HG02840 (cell line): ENCODE results near the gene SPTAN1.
"Not testable (repeated sequence)": the region's sequence is repeated elsewhere in the genome, so short reads cannot be mapped to it uniquely, and the experiment has no call there.

ENCODE experiments used
- ATAC-seq: cut with Tn5 transposase; IDR thresholded peaks from one replicate; pipeline ENCODE4 v1.9.1; 2021; ENCODE audit warnings: mild to moderate bottlenecking, moderate library complexity, moderate number of reproducible peaks; ENCODE audit not compliant: unreplicated experiment, low FRiP score

Gene SPTAN1

DNA sequence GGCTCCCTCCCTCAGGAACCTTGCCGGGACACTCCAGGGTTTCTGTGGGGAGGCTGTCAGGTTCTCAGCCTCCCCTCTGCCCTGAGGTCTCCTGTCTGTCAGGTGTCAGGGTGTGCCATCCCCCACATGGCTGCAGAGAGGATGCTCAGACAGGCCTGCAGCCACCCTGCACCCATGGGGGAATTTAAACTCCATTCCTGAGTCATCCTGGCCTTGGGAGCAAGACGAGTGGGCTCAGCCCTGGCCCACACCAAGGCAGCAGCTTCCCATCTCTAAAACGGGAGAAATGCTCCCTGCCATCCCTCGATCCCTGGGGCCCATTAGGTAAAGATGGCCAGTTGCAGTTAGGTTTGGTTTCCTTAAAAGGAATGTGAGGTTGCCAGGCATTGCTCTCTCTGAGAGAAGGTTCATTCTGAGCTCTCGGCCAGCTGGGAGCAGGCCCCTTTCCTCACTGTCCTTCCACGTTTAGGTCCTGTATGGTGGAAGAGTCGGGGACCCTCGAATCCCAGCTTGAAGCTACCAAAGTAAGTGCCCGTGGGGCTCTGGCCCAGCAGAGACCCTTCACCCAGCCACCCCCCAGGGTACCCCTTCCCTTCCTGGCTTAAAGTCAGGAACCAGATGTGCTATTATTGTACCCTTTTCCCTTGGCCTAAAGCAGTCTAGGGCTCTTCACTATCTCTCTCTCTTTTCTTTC, 77.6 kb downstream of the SPTAN1 start:
- ATAC-seq: no peak

DNA sequence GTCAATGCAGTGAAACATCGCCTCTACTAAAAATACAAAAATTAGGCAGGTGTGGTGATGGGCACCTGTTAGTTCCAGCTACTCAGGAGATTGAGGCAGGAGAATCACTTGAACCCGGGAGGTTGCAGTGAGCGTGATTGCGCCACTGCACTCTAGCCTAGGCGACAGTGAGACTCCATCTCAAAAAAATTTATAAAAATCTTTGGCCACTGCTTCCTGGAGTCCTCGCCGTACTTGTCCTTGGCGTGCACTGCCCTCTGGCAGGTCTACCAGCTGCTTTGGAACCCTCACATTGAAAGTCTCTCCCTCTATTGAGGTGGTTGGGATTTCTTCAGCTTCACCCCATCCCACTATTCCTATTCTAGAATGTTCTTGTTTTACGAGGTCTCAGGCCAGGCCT, 79.2 kb downstream of the SPTAN1 start:
- no peak for ATAC-seq

DNA sequence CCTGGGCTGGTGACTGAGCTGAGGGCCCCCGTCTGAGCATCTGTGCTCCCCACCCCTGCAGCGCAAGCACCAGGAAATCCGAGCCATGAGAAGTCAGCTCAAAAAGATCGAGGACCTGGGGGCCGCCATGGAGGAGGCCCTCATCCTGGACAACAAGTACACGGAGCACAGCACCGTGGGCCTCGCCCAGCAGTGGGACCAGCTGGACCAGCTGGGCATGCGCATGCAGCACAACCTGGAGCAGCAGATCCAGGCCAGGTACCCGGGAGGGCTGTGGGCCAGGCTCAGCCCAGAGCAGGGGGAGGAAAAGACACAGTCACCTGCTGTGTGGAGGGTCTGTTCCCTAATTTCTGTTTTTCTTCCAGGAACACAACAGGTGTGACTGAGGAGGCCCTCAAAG, 79.7 kb downstream of the SPTAN1 start:
- ATAC-seq: no peak

DNA sequence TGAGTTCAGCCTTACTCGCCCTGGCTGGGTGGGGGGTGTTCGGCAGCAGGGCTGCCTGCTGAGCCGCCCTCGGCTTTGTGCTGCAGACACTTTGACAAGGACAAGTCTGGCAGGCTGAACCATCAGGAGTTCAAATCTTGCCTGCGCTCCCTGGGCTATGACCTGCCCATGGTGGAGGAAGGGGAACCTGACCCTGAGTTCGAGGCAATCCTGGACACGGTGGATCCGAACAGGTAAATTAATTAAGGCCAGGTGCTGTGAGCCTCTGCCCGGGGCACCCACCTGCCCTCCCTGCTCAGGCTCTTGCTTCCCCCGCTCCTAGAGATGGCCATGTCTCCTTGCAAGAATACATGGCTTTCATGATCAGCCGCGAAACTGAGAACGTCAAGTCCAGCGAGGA, 80.1 kb downstream of the SPTAN1 start:
- no peak for ATAC-seq

DNA sequence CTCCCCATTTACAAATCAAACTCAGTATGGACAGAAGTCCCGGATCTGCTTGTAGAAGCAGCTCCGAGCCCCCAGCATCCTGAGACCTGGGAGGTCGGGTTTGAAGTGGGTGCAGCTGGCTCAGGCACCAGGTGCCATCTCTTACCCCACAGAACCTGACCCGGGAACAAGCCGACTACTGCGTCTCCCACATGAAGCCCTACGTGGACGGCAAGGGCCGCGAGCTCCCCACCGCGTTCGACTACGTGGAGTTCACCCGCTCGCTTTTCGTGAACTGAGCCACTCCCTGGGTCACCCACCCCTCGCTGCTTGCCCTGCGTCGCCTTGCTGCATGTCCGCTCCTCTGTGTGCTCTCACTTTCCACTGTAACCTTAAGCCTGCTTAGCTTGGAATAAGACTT, 80.7 kb downstream of the SPTAN1 start:
- ATAC-seq: no peak

DNA sequence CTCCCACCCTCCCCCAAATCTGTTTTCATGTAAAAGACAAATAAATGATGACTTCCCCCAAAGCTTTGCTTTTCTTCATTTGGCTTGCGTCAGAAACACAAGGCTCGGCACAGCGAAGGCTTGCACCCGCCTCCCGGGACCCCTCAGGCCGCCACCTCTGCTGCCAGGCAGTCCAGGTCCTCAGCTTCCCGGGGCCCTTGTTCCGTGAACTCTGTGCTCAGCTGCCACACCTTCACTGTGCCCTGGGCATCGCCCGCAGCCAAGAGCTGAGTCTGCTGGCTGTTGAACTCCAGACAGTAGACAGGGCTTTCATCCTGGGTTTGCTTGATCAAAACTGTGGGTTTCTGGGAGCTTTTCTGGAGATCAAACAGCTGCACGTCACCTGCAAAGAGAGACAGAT, 81.2 kb downstream of the SPTAN1 start:
- ATAC-seq: no peak

DNA sequence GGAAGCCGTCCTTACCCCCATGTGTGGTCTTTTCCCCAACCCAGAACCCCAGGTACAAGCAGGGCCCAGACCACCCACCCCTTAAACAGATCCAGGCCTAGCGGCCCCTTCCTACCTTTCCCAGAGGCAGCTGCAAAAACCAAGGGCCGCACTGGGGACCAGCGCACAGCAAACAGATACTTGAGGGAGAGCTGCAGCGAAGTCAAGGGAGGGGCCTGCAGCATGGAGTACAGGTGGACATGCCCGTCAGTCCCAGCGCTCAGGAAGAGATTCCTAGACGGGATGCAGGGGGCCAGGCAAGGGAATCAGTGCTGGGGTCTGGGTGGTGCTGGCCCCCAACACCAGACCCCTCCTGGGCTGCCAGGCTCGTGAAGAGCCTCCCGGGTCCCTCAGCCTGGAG, 81.7 kb downstream of the SPTAN1 start:
- no peak for ATAC-seq

DNA sequence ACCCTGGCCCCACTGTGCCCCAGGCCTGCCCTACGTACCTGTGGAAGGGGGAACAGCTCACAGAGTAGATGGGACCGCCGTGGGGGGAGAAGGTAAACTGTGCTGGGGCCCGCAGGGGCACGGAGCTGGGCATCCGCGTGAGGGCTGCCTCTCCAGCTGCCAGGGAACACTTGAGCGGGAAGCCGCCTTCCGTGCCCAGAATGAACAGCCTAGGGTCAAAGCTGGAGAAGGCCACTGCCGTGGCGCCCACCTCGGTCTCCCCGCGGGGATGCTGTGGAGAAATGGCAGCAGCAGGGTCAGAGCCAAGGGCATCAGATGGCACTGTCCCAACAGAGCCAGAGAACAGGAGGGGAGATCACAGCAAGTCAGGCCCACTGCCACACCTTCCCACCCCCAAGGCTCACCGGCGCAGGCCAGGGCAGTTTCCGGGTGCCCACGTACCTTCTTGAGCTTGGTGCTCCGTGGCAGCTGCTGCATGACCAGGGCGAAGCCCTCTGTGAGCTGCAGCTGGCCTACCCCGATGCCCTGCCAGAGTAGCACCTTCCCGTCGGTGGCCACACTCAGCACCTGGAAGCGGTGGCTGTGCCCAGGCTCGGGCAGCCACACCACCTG, 82.4 kb downstream of the SPTAN1 start:
- ATAC-seq: no peak

DNA sequence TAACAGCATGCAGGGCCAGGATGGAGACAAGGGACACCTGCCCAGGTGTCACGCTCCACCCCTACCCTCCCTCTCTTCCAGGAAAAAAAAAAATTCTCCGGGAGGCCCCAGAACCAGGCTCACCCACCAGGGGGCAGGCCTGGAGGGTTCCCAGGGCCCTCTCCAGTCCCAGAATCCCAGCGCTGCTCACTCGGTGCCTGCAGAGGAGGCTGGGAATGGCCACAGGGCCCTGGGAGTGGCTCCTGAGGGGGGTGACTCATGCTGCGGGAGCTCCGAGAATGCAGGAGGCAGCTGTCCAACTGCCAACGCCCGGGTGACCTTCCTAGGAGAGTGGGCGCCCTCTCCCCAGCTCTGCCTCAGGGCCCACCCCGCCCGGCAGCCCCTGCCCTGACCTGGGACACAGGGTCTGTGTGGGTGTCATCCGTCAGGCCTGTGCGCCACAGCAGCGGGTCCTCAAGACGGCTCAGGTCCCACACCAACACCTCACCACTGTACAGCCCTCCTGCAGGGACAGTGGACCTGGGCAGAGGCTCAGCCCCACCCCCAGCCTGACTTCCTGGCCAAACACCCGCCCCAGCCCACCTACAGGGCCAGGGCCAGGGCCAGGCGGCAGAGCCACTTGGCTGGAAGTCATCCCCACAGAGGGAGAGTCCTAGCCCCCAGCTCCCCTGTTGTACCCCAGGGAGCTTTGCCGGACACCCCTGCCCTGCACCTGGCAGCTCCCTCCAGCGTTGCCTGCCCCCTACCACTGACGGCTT, 83.1 kb downstream of the SPTAN1 start:
- no peak for ATAC-seq

DNA sequence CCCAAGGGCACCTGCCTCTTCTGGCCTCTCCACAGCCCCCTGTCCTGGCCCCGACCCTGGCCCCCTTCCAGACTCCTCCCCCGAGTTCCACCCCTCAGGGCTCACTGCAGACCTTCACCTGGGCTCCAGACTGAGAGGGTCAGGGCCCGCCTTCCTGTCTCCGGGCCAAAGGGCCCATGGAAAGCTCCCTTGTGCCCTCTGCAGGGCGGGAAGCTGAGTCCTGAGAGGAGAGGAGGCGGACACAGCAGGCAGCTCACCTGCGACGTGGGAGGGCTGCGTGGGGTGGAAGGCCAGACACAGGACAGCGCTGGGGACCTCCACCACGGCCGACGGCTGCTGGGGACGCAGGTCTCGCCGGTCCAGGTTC, 83.6 kb downstream of the SPTAN1 start:
- ATAC-seq: no peak

DNA sequence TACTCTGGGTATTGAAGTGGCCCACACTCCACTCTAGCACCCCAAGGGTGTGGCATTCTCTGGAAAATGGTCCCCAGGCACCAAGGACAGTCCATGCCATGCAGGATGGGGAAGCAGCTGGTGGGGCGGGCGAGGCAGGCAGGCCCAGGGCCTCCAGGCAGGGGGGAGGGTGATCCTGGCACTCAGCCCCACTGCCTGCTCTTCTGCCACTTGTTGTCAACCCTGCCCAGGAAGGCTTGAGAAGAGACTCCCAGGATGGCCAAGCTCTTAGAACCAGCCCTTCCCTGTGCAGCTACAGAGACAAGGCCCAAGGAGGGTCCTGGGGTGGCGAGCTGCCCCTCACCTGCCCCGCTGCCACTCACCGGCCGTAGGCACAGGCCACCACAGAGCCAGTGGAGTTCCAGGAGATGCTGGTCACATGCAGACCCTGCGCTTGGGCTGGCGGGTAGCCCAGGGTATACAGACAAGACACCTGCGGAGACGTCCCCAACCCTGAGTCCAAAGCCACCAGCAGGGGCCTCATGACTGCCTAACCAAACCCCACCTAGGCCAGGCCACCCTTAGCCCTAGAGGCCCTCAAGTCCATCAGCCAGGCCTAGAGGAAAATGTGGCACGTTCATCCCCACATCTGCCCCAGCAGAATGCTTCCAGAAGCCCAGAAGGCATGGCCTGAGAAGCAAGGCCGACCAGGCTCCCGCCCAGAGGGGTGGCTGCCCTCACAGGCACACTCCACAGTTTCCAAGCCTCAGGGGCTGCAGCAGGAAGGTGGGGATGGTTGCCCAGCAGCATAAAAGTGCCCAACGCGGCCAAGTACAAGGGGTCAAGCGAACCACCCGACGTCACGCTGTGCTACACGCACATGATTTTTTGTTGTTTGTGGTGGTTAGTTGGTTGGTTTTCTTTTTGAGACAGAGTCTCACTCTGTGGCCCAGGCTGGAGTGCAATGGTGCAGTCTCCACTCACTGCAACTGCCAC, 84.5 kb downstream of the SPTAN1 start:
- no peak for ATAC-seq

DNA sequence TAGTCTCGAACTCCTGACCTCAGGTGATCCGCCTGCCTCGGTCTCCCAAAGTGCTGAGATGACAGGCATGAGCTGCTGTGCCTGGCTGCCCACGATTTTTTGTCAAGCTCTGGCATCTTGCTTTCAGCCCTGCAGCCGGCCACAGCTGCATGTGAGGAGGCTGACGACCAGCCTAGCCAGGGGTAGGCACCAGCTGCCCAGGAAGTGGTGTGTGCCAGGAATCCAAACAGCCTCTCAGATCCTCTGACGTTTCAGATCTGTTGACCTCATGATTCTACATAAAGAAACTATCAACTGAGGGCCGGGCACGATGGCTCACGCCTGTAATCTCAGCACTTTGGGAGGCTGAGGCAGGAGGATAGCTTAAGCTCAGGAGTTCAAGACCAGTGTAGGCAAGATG, 85.3 kb downstream of the SPTAN1 start:
- ATAC-seq: no peak

DNA sequence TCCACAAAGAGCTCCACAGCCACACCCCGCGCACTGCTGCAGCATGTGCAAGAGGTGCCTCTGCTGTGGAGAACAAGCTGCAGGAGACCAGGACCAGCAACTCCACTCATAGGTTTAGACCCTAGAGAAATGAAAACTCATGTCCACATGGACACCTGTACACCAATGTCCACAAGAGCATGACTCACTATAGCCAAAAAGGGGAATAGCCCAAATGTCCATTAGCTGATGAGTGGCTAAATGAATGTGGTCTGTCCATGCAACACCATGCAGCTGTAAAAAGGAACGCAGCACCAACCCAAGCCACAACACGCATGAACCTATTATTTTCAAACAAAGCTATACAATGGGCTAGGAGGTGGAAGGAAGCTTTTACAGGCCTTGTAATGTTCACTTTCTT, 86.2 kb downstream of the SPTAN1 start:
- ATAC-seq: no peak

DNA sequence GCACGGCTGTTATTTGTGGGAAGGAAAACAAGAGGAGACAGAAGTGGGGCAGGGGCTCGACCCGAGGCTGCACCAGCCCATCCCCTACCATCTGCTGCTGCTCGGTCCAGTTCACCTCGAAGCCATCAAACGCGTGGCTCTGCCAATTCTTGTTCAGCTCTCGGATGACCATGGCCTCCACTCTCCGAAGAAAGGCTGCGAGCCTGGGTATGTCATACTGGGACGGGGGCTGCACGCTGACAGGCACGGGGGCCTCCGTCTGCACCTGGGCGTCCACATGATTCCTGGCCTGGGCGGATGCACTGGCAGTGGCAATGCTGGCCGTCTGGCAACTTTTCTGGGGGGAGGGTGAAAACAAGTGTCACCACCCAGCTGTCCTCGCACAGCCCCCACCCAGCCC, 88.2 kb downstream of the SPTAN1 start:
- ATAC-seq: no peak

DNA sequence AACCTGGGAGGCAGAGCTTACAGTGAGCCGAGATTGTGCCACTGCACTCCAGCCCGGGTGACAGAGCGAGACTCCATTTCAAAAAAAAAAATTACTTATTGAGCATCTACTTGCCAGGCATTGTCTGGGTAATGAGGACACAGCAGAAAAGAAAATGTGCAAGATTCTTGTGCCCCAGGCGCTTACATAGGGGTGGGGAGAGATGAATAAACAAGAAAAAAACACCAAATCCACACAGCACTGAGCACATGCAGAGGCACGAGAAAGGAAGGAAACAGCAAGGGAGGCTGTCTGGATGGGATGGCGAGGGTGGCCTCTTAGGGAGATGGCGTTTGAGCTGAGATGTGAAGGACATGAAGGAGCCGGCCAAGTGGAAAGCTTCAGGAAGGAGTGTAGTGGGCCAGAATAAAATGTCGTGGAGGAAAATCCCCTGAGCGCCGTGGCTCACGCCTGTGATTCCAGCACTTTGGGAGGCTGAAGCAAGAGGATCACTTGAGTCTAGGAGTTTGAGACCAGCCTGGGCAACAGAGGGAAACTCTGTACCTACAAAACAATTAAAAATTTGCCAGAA, 90.4 kb downstream of the SPTAN1 start:
- ATAC-seq: no peak

DNA sequence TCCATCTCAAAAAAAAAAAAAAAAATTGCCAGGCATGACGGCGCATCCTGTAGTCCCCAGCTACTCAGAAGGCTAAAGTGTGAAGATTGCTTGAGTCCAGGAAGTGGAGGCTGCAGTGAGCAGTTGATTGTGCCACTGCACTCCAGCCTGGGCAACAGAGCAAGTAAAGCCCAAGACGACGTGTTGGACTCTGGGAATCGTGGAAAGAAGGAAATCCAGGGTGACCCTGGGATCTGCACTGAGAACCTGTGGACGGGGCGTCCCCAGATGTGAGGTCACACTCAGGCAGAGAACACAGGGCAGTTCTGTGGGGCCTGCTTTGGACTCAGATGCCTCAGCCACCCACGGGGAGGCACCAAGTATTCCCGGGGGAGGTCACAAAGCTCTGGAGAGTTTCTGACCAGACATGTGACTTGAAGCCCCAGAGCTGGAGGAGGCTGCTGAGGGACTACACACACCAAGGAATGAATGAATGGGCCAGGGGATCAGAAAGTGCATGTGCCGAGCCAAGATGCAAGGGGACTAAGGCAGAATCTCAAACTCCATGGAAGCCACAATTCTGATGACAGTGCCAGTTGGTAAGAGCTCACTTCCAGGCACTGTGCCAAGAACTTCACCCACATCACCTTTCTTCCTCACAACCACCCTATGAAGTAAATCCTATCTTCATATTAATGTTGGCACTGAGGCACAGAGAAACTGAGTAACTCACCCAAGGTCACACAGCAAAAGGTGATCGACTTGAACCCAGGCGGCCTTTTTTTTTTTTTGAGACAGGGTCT, 91.3 kb downstream of the SPTAN1 start:
- no peak for ATAC-seq

DNA sequence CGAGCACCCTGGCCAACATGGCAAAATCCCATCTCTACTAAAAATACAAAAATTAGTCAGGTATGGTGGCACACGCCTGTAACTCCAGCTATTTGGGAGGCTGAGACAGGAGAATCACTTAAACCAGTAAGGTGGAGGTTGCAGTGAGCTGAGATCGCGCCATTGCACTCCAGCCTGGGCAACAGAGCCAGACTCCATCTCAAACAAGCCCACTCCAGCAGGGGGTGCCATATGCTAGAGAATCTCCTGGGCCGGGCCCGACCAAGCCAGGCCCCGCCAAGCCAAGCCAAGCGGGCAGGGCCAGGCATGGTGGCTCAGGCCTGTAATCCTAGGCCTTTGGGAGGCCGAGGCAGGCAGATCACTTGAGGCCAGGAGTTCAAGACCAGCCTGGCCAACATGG, 95.8 kb downstream of the SPTAN1 start:
- ATAC-seq: not testable (repeated sequence)

DNA sequence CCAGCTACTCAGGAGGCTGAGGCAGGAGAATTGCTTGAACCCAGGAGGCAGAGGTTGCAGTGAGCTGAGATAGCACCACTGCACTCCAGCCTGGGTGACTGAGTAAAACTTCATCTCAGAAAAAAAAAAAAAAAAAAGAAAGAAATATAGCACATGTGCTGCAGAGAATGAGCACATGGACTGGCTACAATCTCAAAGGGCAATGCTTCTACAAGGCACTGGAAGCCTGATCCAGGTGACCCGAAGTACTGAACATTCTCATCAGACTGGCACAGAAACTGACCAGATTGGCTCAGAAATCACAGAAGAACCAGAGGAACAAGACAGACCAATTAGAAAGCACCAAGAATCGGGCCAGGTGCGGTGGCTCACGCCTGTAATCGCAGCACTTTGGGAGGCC, 99.4 kb downstream of the SPTAN1 start:
- ATAC-seq: no peak

DNA sequence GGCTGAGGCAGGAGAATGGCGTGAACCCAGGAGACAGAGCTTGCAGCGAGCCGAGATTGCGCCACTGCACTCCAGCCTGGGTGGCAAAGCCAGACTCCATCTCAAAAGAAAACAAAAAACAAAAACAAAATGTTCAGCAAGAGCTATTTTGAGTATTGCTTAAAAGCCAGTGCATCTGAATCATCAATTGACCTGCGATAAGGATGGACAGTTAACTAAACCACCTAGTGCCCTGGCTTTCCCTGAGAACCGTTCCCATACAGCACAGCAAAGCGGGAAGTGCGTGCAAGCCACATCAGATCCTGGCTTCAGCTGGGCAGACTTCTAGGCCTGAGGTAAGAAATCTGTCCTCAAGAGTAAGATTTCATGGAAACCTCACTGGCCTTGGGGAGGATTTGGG, 101.5 kb downstream of the SPTAN1 start:
- ATAC-seq: no peak

DNA sequence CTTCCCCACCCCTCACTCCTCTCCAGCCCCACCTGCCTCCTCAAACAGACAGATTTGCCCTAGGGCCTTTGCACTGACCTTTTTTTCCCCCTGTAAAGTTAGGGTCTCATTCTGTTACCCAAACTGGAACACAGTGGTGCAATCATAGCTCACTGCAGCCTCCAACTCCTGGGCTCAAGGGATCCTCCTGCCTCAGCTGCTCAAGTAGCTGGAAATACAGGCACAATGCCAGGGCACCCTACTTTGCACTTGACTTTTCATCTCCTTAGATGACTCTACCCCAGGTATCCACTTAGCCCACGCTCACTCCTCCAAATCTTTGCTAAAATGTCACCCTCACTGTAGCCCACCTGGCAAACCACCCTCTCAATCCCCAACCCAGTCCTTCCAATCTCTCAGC, 102.1 kb downstream of the SPTAN1 start:
- no peak for ATAC-seq
